Heart right ventricle (tissue), 16 donors: ENCODE data around the gene PPM1E. TPM values are rescaled to one million over a fixed set of nuclear protein-coding genes. Genes with fewer than 3 reads are reported as not detected.
"Not testable (repeated sequence)": the region's sequence is repeated elsewhere in the genome, so short reads cannot be mapped to it uniquely, and the experiment has no call there.

ENCODE experiments used
- ATAC-seq, 8 donors: fragments of 200-7000 bp; cut with Tn5 transposase; one replicate each; pipeline ENCODE4 v1.9.1; 2020; ENCODE audit warnings: mild to moderate bottlenecking in 8 of 8, moderate library complexity in 8 of 8, moderate number of reproducible peaks in 1 of 8
- DNase-seq, 2 donors: peaks; one replicate each; pipeline ENCODE4 v3.0.0-alpha.2; 2020
- H3K27ac ChIP-seq, 10 donors: fragments of 200-600 bp; sonication (generic) in 2 of 10; one replicate each; pipeline versions ENCODE4 v1.5.0 to v1.8.0; 2020 to 2022; ENCODE audit warnings: mild to moderate bottlenecking in 3 of 10
- H3K27me3 ChIP-seq, 7 donors: fragments of 200-600 bp; one replicate each; pipeline ENCODE4 v1.8.0; 2021 to 2022; ENCODE audit warnings: mild to moderate bottlenecking in 2 of 7
- H3K36me3 ChIP-seq, 9 donors: fragments of 200-600 bp; sonication (generic) in 1 of 9; one replicate each; pipeline versions ENCODE4 v1.5.0 to v1.8.0; 2020 to 2022; ENCODE audit warnings: mild to moderate bottlenecking in 2 of 9
- H3K4me1 ChIP-seq, 9 donors: fragments of 200-600 bp; sonication (generic) in 1 of 9; one replicate each; pipeline versions ENCODE4 v1.5.0 to v1.8.0; 2020 to 2022; ENCODE audit warnings: mild to moderate bottlenecking in 4 of 9
- H3K4me3 ChIP-seq, 10 donors: fragments of 200-600 bp; sonication (generic) in 2 of 10; one replicate each; pipeline versions ENCODE4 v1.5.0 to v1.8.0; 2020 to 2022; ENCODE audit warnings: mild to moderate bottlenecking in 7 of 10, moderate library complexity in 2 of 10
- H3K9me3 ChIP-seq, 11 donors: fragments of 200-600 bp in 10 of 11; sonication (generic) in 2 of 11; one replicate each; pipeline versions ENCODE4 v1.5.0 to v1.8.0; 2013 to 2022; ENCODE audit warnings: mild to moderate bottlenecking in 2 of 11, control low read depth in 1 of 11, moderate library complexity in 1 of 11
- WGBS, 2 donors: extraction: QIAGEN DNeasy Blood & Tissue Kit; methylation state at CpG; one replicate each; pipeline ENCODE4 v1.1.7; 2013; ENCODE audit warnings: inconsistent platforms in 1 of 2; 5-methylcytosine and 5-hydroxymethylcytosine counted together
- intact Hi-C, 10 donors: fragments of 100-400 bp; cut with DNase I; formaldehyde crosslinking; loops; one replicate each; pipeline versions ENCODE4 v1.11.1 to v1.14.2; 2022
- polyA plus RNA-seq, 2 donors: library from polyadenylated mRNA; stranded (reverse); fragments of 200-250 nt; gene quantifications; one replicate each; pipeline ENCODE4 v1.2.3, GENCODE V29; 2013
- total RNA-seq, 10 donors: library from RNA; stranded (reverse); fragmentation: NEBNext Ultra II Directional in 3 of 10; extraction: Animal tissue kit (Norgen Biotek cat#: 25700) in 3 of 10; gene quantifications; one replicate each; pipeline versions ENCODE4 v1.2.1 to v1.2.4, GENCODE V29; 2021 to 2023
- TF ChIP-seq, protein P1 (sequence below), 9 donors: fragments of 200-600 bp; sonication (generic) in 2 of 9; IDR thresholded peaks; one replicate each; pipeline versions ENCODE4 v1.5.0 to v1.8.0; 2021 to 2022; ENCODE audit warnings: antibody characterized with exemption in 9 of 9, mild to moderate bottlenecking in 5 of 9, moderate library complexity in 1 of 9
- donor health status: Arrhythmogenic right ventricular cardiomyopathy.
- donor health status: ischemic (EF 13 %, LVEDD 7.1; RV severe dilation, severe dysfunction).
- donor health status: healthy with polysubstance abuse.
- donor health status: DM: no; HTN: yes; CAD: no.
- donor health status: DM: no; HTN: no; CAD: no.
- donor health status: ischemic (EF 25% LVEDD 6.9; RV normal size, moderate dysfunction).
- donor health status: ischemic (EF 25% LVEDD 5.7; RV mildly dilated, moderate dysfunction).
- donor health status: healthy.
- donor health status: DM: yes; HTN: yes; CAD: no.
- donor health status: Ischemic cardiomyopathy.
- donor health status: ischemic (EF 35%, LVEDD 5.7; RV mildly dilated, moderate dysfunction).
- donor health status: nonischemic (EF 11% LVEDD 7.7; RV severe dilation, severe dysfunction).
- donor health status: DM: yes; HTN: yes; CAD: no.
- donor health status: PGD.
- donor health status: ischemic (EF 29% LVEDD 5.4; RV normal size, mild dysfunction).
- donor health status: nonischemic (EF 23%, LVEDD 6.1; RV moderate dilation, normal function).

The PPM1E gene
- total and polyA plus RNA-seq, 12 donors = 0.14 to 3.1 (median 0.41) TPM

DNA sequence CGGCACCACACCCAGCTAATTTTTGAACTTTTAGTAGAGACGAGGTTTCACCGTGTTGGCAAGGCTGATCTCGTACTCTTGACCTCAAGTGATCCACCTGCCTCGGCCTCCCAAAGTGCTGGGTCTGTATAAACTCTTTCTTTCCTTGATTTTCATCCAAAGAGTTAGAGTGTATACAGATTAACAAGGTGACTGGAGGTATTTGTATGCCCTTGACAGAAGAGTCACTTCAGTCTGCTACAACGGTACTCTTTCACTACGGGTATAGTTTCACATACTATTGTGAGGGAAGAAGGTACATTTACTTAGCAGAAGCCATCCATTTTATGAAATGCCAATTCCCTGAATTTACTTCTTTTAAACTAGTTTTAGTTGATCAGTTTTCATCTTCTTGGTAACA is 32.5 kb downstream of the PPM1E start:
- WGBS, 2 donors = 85 to 87% methylated on average over 7 of the region's 7 CpGs
- H3K27me3 ChIP-seq = peaks cover 0 to 8% (median 0%) of the 10 kb centered on the region in 7 donors
- no peak for DNase-seq
- no peak overlapping the region for H3K27ac ChIP-seq
- H3K4me3 ChIP-seq = no peak overlapping the region
- no peaks in the 10 kb centered on the region for H3K36me3 ChIP-seq
- ATAC-seq = no peak
- TF ChIP-seq, protein P1, sequence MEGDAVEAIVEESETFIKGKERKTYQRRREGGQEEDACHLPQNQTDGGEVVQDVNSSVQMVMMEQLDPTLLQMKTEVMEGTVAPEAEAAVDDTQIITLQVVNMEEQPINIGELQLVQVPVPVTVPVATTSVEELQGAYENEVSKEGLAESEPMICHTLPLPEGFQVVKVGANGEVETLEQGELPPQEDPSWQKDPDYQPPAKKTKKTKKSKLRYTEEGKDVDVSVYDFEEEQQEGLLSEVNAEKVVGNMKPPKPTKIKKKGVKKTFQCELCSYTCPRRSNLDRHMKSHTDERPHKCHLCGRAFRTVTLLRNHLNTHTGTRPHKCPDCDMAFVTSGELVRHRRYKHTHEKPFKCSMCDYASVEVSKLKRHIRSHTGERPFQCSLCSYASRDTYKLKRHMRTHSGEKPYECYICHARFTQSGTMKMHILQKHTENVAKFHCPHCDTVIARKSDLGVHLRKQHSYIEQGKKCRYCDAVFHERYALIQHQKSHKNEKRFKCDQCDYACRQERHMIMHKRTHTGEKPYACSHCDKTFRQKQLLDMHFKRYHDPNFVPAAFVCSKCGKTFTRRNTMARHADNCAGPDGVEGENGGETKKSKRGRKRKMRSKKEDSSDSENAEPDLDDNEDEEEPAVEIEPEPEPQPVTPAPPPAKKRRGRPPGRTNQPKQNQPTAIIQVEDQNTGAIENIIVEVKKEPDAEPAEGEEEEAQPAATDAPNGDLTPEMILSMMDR (IDR thresholded peaks at IDR 0.05) = no peak
- intact Hi-C loops = loop anchor here in 1 of 10 donors (2.0 kb wide), 1 partner anchor 37 kb away; no protein-coding TSS in a partner anchor
- no peaks in the 10 kb centered on the region for H3K9me3 ChIP-seq
- H3K4me1 ChIP-seq = peaks cover 0 to 10% (median 0%) of the 10 kb centered on the region in 9 donors

DNA sequence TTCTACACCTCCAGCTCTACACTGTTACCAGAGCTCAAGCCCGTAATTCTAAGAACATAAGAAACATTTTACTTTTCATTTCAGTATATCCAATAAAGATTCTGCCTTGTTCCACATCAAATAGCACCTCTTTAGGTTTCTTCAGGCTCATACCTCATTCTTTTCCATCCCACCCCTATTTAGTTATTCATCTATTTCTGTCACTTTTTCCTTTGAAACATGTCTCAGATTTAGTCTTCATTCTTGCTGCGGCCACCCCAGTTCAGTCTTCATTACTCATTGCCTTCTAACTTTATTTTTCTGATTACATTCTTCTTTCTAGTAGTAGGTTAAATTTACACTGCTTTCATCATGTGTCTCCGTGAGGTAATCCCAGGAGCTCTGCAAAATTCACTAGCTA is 33.5 kb downstream of the PPM1E start:
- WGBS, 2 donors = 84 to 85% methylated on average over 3 of the region's 3 CpGs
- Histone ChIP-seq H3K4me1 (peaks cover 0 to 10% (median 0%) of the 10 kb centered on the region in 9 donors), H3K9me3 (no peaks in the 10 kb centered on the region), H3K27me3 (peaks cover 0 to 8% (median 0%) of the 10 kb centered on the region in 7 donors), H3K4me3 (no peak overlapping the region), H3K36me3 (no peaks in the 10 kb centered on the region), H3K27ac (no peak overlapping the region)
- no peak for ATAC-seq
- no peak for DNase-seq
- intact Hi-C loops = loop anchor here in 1 of 10 donors (2.0 kb wide), 1 partner anchor 36 kb away; no protein-coding TSS in a partner anchor
- TF ChIP-seq, protein P1 (IDR thresholded peaks at IDR 0.05) = no peak

DNA sequence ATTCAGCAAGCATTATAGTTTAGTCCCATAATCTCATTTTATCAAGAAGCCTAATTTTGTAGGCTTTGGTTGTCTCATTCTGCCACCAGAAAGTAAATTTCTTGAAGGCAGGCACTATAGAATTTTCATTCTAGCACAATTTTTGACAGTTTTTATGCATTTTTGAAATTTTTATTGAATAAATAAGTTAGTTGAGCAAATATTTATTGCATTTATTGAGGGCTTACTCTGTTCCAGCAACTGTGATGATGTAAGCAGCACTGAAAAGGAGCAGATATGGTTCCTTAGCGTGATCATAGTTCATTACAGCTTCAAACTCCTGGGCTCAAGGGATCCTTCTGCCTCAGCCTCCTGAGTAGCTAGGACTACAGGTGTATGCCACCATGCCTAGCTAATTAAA is 34.2 kb downstream of the PPM1E start:
- Histone ChIP-seq H3K9me3 (peaks cover 0 to 5% (median 0%) of the 10 kb centered on the region in 11 donors), H3K36me3 (no peaks in the 10 kb centered on the region), H3K4me1 (peaks cover 0 to 10% (median 0%) of the 10 kb centered on the region in 9 donors), H3K4me3 (no peak overlapping the region), H3K27me3 (peaks cover 0 to 8% (median 0%) of the 10 kb centered on the region in 7 donors), H3K27ac (no peak overlapping the region)
- DNase-seq (no peak), ATAC-seq (no peak)
- TF ChIP-seq, protein P1 (IDR thresholded peaks at IDR 0.05) = no peak
- 87 to 88% methylated on average over 1 of the region's 1 CpG for WGBS, 2 donors
- intact Hi-C loops = loop anchor here in 1 of 10 donors (2.0 kb wide), 1 partner anchor 35 kb away; no protein-coding TSS in a partner anchor

DNA sequence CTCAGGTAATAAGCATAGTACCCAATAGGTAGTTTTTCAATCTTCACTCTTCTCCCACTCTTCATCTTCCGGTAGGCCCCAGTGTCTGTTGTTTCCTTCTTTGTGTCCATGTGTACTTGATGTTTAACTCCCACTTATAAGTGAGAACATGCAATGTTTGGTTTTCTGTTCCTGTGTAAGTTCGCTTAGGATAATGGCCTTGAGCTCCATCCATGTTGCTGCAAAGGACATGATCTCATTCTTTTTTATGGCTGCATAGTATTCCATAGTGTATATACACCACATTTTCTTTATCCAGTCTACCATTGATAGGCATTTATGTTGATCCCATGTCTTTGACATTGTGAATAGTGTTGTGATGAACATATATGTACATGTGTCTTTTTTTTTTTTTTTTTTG is 38.9 kb downstream of the PPM1E start:
- H3K4me1 ChIP-seq, H3K27ac ChIP-seq, H3K4me3 ChIP-seq, ATAC-seq, H3K9me3 ChIP-seq, intact Hi-C loops, DNase-seq, H3K27me3 ChIP-seq, H3K36me3 ChIP-seq: not testable (repeated sequence)
- WGBS, 2 donors = 84 to 92% methylated on average over 2 of the region's 2 CpGs

DNA sequence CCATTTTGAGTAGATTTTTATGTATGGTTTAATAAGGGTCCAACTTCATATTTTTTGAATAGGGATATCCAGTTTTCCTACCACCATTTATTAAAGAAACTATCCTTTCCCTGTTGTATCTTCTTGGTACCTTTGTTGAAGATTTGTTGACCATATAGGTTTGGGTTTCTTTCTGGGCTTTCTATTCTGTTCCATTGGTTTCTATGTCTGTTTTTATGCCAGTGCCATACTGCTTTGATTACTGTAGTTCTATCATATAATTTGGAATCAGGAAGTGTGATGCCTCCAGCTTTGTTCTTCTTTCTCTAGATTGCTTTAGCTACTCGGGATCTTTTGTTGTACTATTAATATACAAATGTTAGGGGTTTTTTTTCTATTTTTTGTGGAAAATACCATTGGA is 46.5 kb downstream of the PPM1E start:
- Histone ChIP-seq H3K27me3 (no peaks in the 10 kb centered on the region), H3K4me3 (no peak overlapping the region), H3K27ac (no peak overlapping the region), H3K36me3 (no peaks in the 10 kb centered on the region), H3K9me3 (peaks cover 0 to 9% (median 0%) of the 10 kb centered on the region in 11 donors), H3K4me1 (no peaks in the 10 kb centered on the region)
- TF ChIP-seq, protein P1 (IDR thresholded peaks at IDR 0.05) = no peak
- intact Hi-C loops = no loop called here
- no peak for DNase-seq
- ATAC-seq = no peak
- 67 to 81% methylated on average over 1 of the region's 1 CpG for WGBS, 2 donors
